NOMO-1 (cell line): ENCODE results near the gene ZNF428.
"Not testable (repeated sequence)": the region's sequence is repeated elsewhere in the genome, so short reads cannot be mapped to it uniquely, and the experiment has no call there.

Experiments
- DNase-seq, 2 experiments: peaks; one replicate each; lab custom pipeline; 2025; ENCODE audit not compliant: unreplicated experiment in 2 of 2; lab: John Stamatoyannopoulos, UW

ZNF428 gene

DNA sequence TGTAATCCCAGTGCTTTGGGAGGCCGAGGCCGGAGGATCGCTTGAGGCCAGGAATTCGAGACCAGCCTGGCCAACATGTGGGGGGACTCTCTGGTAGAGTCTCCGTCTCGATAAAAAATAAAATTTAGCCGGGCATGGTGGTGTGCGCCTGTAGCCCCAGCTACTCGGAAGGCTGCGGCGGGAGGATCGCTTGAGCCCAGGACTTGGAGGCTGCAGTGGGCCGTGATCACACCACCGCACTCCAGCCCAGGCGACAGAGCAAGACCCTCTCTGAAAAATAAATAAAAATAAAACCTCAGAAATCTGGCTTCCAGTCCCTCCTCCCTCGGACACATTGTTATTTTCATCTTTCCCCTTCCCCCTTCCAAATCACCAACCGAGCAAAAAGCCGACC is 23.8 kb downstream of the ZNF428 start:
- no peak for DNase-seq

DNA sequence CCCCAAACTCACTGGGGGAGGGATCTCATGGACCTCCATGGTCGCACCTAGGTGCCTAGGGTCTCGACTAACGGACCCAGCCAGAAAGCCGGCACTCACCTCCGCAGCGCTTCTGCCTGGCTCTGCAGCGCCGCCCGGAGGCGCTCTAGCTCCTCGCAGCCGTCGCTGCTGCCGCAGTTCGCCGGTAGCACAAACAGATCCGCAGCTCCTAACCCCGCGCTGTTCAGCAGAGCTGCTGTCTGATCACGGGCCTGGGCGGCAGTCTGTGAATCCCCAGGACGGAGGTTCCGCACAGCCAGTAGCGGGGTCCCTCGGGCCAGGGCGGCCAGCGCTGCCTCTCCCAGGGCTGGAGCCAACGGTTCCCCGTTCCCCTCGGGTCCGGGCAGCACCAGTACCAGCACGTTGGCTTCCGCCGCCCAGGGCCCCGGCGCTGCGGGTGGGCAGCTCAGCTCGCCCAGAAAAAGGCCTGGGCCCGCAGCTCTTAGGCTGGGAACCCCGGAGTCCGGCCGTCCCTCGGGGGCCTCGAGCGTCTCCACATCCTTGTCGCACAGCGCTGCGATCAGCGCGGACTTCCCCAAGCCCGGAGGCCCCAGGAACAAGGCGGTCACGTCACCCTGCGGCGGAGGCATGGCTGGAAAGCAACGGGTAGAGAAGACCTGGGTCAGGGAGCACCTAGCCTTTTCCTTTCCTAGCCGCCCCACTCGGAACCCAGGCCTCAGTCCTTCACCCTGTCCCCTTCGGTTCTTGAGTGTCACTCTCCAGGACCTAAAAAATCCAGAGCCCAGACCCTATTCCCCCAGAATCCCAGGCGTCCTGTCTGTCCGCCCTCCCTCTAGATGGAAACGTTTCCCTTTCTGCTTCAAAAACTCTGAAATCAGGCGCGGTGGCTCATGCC is 24.5 kb downstream of the ZNF428 start:
- DNase-seq = peak; percentile 65 to 73

DNA sequence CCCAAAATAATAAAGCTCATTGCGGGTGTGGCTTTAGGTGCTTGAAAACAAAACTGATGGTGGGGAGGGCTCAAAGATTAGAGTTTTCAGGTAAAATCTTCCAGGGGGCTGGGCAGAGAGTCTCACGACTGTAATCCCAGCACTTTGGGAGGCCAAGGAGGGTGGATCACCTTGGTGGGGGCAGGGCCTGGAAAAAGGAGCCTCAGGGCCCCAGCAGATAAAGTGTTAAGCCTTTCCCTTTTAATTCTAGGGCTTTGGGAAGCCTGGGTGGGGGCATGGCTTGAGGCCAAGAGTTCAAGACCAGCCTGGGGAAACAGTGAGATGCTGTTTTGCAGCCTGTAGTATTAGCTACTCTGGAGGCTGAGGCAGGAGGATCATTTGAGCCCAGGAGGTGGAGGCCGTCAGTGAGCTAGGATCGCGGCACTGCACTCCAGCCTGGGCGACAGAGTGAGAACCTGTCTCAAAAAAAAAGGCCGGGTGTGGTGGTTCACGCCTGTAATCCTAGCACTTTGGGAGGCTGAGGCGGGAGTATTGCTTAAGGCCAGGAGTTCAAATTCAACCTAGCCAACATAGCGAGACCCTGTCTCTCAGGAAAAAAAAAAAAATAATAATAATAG is 25.2 kb downstream of the ZNF428 start:
- DNase-seq = no peak

DNA sequence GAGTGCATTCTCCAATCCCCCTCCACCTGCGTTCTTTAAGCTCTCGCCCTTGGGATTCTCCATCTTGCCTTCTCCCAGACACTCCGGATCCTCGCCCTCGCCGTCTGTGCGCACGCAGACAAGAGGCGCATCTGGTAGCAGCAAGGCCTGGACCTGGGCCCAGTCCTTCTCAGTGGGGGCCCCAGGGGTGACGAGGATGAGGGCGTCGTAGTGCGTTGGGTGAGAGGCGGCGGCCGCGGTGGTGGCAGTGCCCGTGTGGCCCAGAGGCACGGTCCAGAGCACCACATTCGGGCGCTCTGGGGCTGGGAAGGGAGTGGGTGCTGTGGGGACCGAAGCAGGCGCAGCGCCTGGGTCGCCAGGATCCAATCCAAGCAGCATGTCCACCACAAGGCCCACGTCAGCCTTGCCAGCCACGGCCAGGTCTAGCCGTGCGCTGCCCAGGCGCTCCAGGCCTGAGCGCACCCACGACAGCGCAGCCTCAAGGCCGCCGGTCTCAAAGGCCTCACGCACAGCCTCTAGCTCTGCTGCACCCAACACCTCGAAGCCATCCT is 26.6 kb downstream of the ZNF428 start:
- no peak for DNase-seq

DNA sequence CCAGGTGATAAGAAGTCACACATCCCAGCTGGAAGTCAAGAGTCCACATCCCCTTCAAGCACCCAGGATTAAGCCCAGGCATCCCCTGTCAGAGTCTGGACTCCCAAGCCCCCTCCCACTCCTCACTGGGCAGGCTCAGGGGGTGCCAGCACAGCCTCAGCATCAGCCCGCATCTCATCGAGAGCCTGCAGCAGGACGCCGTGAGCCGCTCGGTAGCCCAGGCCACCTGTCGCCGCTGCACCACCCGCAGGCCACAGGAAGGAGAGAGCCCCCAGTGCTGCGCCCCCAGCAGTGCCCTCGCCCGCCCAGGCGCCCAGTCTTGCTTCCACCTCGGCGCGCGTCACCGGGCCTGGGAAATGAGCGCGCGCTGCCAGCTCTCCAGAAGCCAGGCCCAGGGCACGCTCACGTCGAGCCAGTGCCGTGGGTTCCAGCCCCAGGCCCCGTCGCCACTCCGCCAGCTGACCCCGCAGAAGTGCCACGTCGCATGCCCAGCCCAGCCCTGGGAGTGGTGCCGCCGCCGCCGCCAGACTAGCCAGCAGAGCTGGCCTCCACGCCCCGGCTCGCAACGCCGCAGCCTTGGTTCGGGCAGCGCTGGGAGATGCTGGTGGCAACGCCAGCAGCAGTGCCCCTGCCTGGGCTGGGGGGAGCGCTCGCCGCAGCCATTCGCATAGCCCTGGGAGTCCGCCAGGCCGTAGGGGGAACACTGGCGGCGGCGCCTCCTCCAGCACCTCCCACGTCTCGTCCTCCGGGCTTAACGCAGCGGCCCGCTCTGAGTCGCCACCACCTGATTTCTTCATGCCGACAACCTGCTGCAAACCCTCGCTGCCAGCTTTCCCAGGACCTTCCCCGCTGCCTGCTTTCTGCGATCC is 27.3 kb downstream of the ZNF428 start:
- no peak for DNase-seq

DNA sequence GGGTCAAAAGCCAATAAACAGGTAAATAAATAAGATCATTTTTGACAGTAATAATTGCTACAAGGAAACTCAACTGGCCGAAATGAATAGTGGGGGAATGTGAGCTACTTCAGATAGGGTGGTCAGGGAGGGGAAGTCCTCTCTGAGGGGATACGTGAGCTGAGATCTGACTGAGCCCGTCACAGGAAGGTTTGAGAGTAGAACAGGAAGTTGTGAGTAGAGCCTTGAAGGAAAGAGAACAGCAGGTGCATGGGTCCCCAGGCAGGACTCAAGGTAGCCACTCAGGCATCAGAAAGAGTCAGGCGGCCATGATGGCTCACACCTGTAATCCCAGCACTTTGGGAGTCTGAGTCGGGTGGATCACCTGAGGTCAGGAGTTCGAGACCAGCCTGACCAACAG is 29.8 kb downstream of the ZNF428 start:
- DNase-seq = no peak

DNA sequence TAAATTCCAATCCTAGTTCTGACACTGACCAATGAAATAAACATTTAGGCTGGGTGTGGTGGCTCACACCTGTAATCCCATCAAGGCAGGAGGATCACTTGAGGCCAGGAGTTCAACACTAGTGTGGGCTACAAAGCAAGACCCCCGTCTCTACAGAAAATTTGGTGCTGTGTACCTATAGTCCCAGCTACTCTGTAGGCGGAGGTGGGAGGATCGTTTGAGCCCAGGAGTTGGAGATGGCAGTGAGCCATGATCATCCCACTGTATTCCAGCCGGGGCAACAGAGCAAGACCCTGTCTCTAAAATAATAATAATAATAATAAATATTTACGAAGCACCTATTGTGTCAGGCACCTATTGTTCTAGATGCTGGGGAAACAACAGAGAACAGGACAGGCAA is 30.2 kb downstream of the ZNF428 start:
- no peak for DNase-seq

DNA sequence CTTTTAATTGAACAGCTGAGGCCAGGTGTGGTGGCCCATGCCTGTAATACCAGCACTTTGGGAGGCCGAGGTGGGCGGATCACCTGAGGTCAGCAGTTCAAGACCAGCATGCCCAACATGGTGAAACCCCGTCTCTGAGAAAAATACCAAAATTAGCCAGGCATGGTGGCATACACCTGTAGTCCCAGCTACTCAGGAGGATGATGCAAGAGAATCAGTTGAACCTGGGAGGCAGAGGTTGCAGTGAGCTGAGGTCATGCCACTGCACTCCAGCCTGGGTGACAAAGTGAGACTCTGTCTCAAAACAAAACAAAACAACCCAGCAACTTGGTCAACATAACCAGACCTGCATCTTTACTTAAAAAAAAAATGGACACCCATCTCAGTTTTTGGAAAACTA is 32.4 kb downstream of the ZNF428 start:
- DNase-seq = not testable (repeated sequence)

DNA sequence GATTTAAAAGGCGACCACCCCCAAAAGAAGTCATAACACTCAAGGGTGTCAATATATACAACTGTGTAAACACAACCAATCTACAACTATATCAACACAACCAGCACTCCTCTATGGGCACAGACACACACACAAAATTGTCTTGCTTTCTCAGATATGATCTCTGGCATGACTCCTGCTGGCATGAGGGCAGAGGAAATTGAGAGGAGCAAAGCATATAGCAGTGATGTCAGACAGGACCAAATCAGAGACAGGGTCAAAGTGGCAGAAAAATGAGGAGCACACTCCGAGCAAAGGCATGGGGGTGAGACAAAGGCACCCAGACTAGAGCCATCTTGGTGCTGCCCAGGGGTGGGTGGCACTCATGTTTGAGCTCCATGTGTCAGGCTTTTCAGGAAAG is 33.1 kb downstream of the ZNF428 start:
- no peak for DNase-seq

DNA sequence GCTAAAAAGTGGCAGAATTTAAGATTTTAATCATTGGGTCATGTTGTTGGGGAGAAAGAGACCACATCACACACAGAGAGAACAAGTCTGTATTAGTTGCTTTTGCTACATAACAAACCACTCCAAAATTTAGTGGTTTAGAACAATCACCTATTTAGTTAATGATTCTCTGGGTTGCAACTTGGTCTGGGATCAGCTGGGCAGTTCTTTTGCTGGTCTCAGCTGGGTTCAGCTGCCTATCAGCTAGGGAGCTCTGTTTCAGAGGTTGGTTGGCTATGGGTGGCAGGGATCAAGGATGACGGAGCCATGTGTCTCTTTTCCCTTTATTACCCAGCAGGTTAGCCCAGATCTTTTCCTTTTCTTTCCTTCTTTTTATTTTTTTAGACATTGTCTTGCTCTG is 34.9 kb downstream of the ZNF428 start:
- no peak for DNase-seq

DNA sequence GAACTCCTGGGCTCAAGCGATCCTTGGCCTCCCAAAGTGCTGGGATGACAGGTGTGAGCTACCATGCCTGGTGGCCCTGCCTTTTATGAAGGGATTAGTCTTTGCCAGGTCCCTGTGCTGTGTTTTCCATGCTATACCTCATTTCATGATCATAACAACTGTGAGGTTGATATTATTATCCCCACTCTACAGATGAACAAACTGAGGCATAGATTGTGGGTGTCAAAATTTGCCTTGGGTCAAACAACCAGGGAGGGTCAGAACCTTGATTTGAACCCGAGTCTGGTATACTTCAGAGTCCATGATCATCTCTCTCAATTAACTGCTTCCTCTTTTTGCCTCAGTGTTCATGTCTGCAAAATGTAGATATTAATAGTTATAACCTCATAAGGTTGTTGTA is 36.9 kb downstream of the ZNF428 start:
- no peak for DNase-seq

DNA sequence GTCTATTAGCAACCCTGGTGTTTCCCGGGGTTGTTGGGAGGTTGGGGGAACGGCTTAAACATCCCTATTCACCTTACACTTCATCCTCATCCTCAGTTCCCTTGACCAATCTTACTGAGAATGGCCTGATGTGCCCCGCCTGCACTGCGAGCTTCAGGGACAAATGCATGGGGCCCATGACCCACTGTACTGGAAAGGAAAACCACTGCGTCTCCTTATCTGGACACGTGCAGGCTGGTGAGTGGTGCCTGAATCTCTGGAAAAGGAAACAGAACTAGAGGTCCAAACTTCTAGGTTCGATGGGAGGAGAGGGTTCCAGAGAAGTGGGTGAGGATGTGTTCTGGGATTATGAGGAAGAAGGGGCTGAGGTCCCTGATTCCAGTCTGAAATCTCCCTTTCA is 38.0 kb downstream of the ZNF428 start:
- no peak for DNase-seq

DNA sequence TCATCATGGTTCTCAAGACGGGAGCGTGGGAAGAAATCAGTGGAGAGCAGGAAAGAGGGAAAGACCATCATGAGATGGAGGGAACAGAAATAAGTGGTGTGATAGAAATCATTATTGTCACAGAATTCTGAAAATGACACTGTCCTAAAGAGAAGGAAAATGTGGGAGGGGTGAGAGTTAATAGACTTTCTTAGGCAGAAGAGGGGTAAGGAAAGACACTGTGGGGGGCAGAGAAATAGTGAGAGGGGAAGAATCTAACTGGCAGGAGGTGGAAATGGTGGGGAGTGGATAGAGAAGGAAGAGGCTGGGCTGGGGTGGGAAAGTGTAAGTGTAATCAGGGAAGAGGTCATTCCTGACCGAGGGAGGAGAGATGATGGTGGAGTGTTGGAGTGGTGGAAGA is 40.6 kb downstream of the ZNF428 start:
- no peak for DNase-seq

DNA sequence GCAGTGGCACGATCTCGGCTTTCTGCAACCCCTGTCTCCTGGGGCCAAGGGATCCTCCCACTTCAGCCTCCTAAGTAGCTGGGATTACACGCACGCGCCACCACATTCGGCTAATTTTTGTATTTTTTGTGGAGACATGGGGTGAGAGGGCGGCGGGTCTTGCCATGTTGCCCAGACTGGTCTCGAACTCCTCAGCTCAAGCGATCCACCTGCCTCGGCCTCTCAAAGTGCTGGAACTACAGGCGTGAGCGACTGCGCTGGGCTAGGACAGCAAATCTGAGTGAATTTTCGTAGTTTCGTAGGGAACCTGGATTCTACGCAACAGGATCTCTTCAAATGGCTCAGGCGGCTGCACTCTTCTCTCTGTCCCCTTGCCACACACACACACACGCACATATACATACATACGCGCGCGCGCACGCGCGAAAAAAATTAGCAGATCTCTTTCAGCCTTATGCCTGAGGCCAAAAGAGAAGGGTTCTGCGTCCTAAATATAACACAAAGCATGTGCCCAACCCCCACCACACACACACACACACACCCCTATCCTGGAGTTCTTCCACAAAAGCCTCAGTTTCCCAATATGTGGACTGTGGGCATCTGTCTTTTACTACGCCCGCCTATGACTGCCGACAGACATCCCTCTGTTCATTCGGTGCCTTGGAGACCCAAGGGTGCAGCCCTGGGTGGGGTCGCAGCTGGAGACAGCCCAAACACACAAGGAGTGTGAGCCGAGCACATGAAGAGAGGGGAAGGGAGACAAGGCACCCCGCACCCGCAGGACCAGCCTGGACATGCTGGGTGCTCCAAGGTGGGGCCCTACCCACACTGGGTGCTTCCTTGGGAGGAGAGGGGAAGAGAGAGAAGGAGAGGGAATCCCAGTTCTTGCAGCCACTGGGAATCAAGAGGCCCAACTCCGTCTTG is 43.2 kb downstream of the ZNF428 start:
- DNase-seq = peak; percentile 35 to 40

DNA sequence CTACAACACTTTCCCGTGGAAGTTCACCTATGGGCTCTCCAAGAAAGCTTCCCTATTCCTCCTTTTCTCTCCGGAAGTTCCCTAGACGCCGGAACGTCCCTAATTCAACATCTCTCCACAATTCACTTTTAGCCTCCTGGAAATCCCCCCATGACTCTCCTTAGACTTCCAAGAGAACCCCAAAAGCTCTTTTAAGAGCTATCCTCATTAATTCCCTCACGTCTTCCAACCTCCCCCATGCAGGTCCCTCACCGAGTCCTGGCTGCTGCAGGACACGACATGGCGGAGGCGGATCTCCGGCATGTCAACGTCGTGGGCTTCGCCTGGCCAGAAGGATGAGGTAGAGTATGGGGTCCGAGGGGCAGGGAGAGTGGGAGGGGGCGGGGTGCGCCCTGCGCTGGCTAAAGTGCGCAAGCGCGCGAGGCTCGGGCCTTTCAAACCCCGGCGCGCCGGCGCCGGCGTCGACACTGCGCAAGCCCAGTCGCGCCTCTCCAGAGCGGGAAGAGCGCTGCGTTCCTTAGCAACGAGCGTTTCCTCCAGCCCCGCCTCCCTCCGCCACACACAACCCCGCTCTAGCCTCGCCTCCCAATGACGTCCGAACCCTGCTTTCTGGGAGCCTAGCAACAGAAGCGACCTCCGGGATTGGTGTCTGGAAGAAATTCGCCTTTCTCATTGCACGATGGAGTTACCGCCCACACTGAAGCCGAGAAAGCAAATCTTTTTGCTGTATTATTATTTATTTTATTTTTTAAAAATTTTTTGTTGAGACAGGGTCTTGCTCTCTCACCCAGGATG is 44.1 kb downstream of the ZNF428 start, which contains the start of the genes PINLYP and XRCC1:
Gene PINLYP, plus strand, starts transcription at position 646 of the 795 bp plus-strand sequence. CDS start 1,391 bp downstream, outside the sequence.
Gene XRCC1, minus strand, starts transcription at position 372 of the 795 bp plus-strand sequence. Its CDS starts 69 bp downstream, at position 303.
- peak; percentile 98 to 99 for DNase-seq

DNA sequence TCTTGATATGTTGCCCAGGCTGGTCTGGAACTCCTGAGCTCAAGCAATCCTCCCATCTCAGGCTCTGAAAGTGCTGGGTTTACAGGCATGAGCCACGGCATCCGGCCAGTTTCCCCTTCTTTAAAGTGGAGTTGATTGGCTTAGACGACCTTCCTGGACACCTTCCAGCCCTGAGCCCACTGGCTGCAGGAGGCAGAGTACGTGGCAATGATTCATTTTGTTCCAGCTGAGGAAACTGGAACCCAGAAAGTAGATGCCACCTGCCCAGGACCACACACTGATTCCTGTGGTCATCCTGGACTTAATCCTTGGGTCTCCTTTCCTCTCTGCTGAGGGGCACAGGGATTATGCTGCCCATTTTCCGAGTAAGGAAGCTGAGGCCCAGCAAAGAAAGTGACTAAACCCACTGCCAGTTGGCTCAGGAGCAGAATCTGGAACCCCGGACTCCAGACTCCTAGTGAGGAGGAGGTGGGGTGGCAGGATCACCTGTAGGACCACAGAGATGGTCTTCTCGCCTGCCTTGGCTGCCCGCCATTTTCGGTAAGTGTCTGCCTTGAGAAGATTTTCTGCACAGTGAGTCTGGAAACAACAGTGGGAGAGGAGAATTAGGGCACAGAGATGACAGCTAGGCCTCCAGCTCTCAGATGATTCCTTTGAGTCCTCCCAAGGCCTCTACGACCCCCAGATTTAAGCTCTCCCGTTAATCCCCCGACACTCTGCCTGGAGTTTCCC is 44.8 kb downstream of the ZNF428 start:
- no peak for DNase-seq

DNA sequence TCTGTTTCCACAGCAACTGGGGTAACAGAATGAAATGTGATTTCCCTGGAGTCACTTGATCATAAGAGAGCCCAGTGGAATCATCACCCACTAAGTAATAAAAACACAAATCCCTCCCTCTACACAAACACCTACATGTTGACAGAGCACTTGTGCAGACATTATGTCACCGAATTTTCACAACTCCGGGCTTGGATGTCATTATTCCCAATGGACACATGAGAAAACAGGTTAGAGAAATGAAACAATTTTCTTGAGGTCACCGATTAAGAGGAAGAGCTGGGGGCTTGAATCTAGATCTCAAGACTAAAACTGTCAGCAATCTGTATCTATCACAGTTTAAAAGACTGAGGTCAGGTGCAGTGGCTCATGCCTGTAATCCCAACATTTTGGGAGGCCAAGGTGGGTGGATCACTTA is 47.2 kb downstream of the ZNF428 start:
- DNase-seq = no peak

DNA sequence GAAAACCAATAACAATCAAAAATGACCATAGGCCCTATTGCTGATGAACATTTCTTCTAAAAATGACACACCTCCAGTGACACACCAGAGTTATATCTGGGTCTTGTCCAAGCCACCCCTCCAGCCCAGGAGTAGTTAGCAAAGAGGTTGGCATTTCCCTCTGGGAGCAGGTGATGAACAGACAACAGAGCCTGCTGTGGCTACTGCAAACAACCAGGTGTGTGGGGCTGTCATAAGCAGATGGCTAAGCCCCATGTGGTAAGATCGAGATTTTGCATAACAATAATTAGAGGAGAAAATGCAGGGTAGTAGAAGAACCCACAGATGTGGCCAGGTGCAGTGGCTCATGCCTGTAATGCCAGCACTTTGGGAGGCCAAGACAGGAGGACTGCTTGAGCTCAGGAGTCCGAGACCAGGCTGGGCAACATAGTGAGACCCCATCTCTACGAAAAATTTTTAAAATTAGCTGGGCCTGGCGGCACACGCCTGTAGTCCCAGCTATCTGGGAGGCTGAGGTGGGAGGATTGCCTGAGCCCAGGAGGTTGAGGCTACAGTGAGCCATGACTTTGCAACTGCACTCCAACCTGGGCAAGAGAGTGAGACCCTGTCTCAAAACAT is 49.1 kb downstream of the ZNF428 start:
- no peak for DNase-seq
